Subcutaneous adipose tissue (tissue), 4 donors: ENCODE results near the gene ZC3H12A. TPM values are rescaled to one million over a fixed set of nuclear protein-coding genes. Genes with fewer than 3 reads are reported as not detected.

Source experiments
- small RNA-seq: library from RNA; depleted of rRNA; stranded (forward); fragments of <200 nt; gene quantifications from one replicate; pipeline ENCODE3, GENCODE V24; 2016
- total RNA-seq, 4 donors: library from RNA; depleted of rRNA; stranded (reverse); fragments of >200 nt; gene quantifications; one replicate each; pipeline ENCODE4 v1.1.0, GENCODE V29; 2016
- TF ChIP-seq, protein P1 (sequence below): fragments of 450-650 bp; IDR thresholded peaks from one replicate; pipeline ENCODE4 v1.5.1; 2016; ENCODE audit warnings: low read depth, mild to moderate bottlenecking, control low read depth, antibody characterized with exemption, moderate library complexity

ZC3H12A gene
- total RNA-seq, 4 donors from 2014 or later, result 3.2 to 17.3 (median 5.3) TPM

DNA sequence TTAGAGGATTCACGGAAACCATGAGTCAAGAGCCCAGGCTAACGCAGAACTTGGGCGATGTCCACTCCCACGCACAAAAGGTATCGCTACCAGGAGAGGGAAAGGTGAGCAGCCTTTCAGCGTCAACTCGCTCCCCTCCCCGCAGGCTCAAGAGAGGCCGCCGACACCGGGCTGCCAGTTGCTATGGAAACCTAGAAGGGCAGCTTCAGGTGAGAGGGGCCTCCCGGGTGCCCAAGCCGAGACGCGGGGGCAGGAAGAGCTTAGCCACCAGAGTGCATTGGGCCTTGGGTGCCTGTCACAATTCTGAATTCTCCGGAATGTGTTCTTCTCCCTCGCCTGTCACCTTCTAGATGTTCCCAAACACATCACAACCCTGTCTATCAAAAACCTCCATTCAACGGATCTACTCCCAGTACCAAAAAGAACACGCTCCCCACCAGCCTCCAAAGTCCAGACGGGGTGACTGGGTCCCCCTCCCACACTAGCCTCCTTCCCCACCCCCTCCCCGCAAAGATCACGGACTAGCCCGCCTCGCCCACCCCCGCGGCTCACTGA, 39.5 kb downstream of the ZC3H12A start:
- TF ChIP-seq, protein P1, sequence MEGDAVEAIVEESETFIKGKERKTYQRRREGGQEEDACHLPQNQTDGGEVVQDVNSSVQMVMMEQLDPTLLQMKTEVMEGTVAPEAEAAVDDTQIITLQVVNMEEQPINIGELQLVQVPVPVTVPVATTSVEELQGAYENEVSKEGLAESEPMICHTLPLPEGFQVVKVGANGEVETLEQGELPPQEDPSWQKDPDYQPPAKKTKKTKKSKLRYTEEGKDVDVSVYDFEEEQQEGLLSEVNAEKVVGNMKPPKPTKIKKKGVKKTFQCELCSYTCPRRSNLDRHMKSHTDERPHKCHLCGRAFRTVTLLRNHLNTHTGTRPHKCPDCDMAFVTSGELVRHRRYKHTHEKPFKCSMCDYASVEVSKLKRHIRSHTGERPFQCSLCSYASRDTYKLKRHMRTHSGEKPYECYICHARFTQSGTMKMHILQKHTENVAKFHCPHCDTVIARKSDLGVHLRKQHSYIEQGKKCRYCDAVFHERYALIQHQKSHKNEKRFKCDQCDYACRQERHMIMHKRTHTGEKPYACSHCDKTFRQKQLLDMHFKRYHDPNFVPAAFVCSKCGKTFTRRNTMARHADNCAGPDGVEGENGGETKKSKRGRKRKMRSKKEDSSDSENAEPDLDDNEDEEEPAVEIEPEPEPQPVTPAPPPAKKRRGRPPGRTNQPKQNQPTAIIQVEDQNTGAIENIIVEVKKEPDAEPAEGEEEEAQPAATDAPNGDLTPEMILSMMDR, result no peak

GRCh38 chr1:37514350-37515184, 40.2 kb downstream of the ZC3H12A start, which contains the start of gene MEAF6:
MEAF6 (minus strand) TSS chr1:37514766; CDS start chr1:37514746, 20 bp downstream.
- TF ChIP-seq, protein P1, result no peak

GRCh38 chr1:37515185-37516034, 41.0 kb downstream of the ZC3H12A start:
- TF ChIP-seq, protein P1, result no peak

DNA sequence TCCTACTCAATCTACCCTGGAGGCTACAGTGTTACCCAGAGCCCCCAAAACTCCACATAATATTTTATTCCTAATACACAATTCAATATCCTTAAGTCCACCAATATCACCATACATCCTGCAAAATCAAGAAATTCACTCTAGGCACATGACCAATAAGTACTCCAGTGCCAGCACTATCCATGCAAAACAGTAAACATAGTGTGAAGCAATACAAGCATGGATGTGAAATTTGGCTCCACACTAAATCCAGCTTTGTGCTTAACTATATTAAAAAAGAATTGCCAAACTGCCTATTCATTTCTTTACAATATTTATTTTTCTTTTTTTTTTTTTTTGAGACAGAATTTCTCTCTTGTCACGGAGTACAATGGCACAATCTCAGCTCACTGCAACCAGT, 43.2 kb downstream of the ZC3H12A start:
- TF ChIP-seq, protein P1, result no peak

DNA sequence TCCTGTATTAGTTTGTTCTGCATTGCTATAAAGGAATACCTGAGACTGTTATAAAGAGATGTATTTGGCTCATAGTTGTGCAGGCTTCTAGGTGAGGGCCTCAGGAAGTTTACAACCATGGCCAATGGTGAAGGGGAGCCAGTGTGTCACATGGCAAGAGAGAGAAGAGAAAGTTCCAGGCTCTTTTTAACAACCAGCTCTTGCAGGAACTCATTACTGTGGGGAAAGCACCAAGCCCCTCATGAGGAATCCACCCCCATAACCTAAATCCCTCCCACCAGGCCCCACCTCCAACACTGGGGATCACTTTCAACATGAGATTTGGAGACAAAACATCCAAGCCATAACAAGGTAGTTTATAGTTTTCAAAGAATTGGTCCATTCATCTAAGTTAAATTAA, 45.2 kb downstream of the ZC3H12A start:
- TF ChIP-seq, protein P1, result no peak

GRCh38 chr1:37533317-37534093, 59.1 kb downstream of the ZC3H12A start:
- TF ChIP-seq, protein P1, result no peak

Small RNAs within 50 kb of the gene (small RNA-seq; reads per million reads assigned to genes)
- gene MIR5581, result not detected

Other genes with a start within 250 kb of the ZC3H12A start
- gene MEAF6, start 40.2 kb downstream of the ZC3H12A start, total RNA-seq, result 10 to 100 TPM; 48.3 to 60.8 (median 56.1) TPM
- 10 to 100 TPM in 3 of 4 donors, 1 to 10 TPM in 1; 9.8 to 18.1 (median 13.7) TPM for gene SNIP1, start 79.7 kb downstream of the ZC3H12A start, total RNA-seq
- 1 to 10 TPM; 1.3 to 4.2 (median 2.6) TPM for gene DNALI1, start 82.4 kb downstream of the ZC3H12A start, total RNA-seq
- 10 to 100 TPM; 24.7 to 63.9 (median 36.9) TPM for gene GNL2, start 121.4 kb downstream of the ZC3H12A start, total RNA-seq
- gene RSPO1, start 160.3 kb downstream of the ZC3H12A start, total RNA-seq, result 1 to 10 TPM in 2 of 4 donors, not detected in 2; 1.5 to 9.9 TPM
- 1 to 10 TPM in 2 of 4 donors, under 1 TPM in 2; 0.57 to 1.3 (median 0.89) TPM for gene CDCA8, start 217.9 kb downstream of the ZC3H12A start, total RNA-seq